GM12801 (cell line): ENCODE data around the gene PFN1.

Experiments used
- TF ChIP-seq, protein P1 (sequence below): IDR thresholded peaks from one replicate; pipeline ENCODE4 v1.5.1; 2011; ENCODE audit warnings: control low read depth; ENCODE audit not compliant: insufficient read length; ENCODE audit errors: extremely low read depth

The PFN1 gene

DNA sequence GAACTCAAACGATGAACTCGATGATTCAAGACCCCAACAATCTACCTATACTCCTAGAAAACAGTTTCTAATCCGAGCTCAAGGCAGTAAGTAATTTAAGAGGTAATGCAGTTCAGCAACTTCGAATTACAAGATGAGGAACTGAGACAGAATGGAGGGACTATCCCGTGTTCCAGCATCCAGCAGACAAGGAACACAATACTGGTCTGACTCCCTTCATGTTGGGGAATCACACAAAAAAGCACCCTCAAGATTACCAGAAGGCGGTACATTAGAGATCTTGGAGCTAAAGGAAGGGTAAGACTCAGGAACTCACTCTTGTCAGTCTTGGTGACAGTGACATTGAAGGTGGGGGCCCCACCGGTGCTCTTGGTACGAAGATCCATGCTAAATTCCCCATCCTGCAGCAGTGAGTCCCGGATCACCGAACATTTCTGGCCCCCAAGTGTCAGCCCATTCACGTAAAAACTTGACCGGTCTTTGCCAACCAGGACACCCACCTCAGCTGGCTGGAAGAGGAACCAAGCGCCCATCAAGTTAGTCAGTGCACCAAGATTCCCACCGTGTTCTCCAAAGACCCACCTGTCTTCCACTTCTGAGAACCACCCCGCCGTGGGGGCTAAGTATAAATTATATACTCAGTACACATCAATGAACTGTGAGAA is 1.9 kb downstream of the PFN1 start:
- TF ChIP-seq, protein P1, sequence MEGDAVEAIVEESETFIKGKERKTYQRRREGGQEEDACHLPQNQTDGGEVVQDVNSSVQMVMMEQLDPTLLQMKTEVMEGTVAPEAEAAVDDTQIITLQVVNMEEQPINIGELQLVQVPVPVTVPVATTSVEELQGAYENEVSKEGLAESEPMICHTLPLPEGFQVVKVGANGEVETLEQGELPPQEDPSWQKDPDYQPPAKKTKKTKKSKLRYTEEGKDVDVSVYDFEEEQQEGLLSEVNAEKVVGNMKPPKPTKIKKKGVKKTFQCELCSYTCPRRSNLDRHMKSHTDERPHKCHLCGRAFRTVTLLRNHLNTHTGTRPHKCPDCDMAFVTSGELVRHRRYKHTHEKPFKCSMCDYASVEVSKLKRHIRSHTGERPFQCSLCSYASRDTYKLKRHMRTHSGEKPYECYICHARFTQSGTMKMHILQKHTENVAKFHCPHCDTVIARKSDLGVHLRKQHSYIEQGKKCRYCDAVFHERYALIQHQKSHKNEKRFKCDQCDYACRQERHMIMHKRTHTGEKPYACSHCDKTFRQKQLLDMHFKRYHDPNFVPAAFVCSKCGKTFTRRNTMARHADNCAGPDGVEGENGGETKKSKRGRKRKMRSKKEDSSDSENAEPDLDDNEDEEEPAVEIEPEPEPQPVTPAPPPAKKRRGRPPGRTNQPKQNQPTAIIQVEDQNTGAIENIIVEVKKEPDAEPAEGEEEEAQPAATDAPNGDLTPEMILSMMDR: no peak

GRCh38 chr17:4945944-4946280 is 2.4 kb downstream of the PFN1 start:
- TF ChIP-seq, protein P1: no peak

- TF ChIP-seq, protein P1: no peak
Observed at GRCh38 chr17:4945176-4945943, 3.0 kb downstream of the PFN1 start.

GRCh38 chr17:4944554-4945175 is 3.7 kb downstream of the PFN1 start:
- TF ChIP-seq, protein P1: no peak

- TF ChIP-seq, protein P1: no peak
Observed at GRCh38 chr17:4944163-4944553, 4.2 kb downstream of the PFN1 start.

- TF ChIP-seq, protein P1: no peak
Observed at GRCh38 chr17:4942760-4943508, 5.4 kb downstream of the PFN1 start.

GRCh38 chr17:4941319-4941610 is 7.1 kb downstream of the PFN1 start:
- TF ChIP-seq, protein P1: no peak
